ENCODE results near the gene TRAF3IP1. TPM values are rescaled to one million over a fixed set of nuclear protein-coding genes. Genes with fewer than 3 reads are reported as not detected.
"Not testable (repeated sequence)": the region's sequence is repeated elsewhere in the genome, so short reads cannot be mapped to it uniquely, and the experiment has no call there.

The TRAF3IP1 gene
- total RNA-seq, 4 donors from 2014 or later = 8.5 to 20.8 (median 10.9) TPM

GRCh38 chr2:238370094-238370822 lies 49.9 kb downstream of the TRAF3IP1 start:
- Histone ChIP-seq H3K9me3 (no peaks in the 10 kb centered on the region), H3K4me3 (no peak overlapping the region), H3K27ac (no peak overlapping the region), H3K27me3 (no peaks in the 10 kb centered on the region), H3K4me1 (peaks cover 0 to 3% of the 10 kb centered on the region in 2 donors), H3K36me3 (no peaks in the 10 kb centered on the region)
- in situ Hi-C loops (cut with MboI; ENCODE audit: low sequenced_read_pairs in 4 of 4) = loop anchor here (25.0 kb wide), 4 partner anchors 92 to 592 kb away; no protein-coding TSS in a partner anchor
- intact Hi-C loops (cut with DNase I; ENCODE audit: low total_unique reads) = loop anchor here (2.0 kb wide), 2 partner anchors 89 to 415 kb away; no protein-coding TSS in a partner anchor
- ATAC-seq = peak; percentile 6 to 16
- no peak for DNase-seq
- TF ChIP-seq POLR2A (IDR thresholded peaks at IDR 0.05) = no peak
- TF ChIP-seq CTCF (IDR thresholded peaks at IDR 0.05 in 4 of 5, conservative IDR thresholded peaks at IDR 0.05 in 1 of 5) = no peak

GRCh38 chr2:238370823-238371372 lies 50.6 kb downstream of the TRAF3IP1 start:
- intact Hi-C loops (cut with DNase I; ENCODE audit: low total_unique reads) = loop anchor here (2.0 kb wide), 2 partner anchors 88 to 414 kb away; no protein-coding TSS in a partner anchor
- Histone ChIP-seq H3K27me3 (no peaks in the 10 kb centered on the region), H3K4me3 (no peak overlapping the region), H3K4me1 (peaks cover 0 to 3% of the 10 kb centered on the region in 2 donors), H3K36me3 (no peaks in the 10 kb centered on the region), H3K9me3 (no peaks in the 10 kb centered on the region), H3K27ac (no peak overlapping the region)
- DNase-seq (no peak), ATAC-seq (peak; percentile 70 to 74)
- peak; percentile 60 to 74 (median 68) for TF ChIP-seq CTCF (IDR thresholded peaks at IDR 0.05 in 4 of 5, conservative IDR thresholded peaks at IDR 0.05 in 1 of 5)
- TF ChIP-seq POLR2A (IDR thresholded peaks at IDR 0.05) = no peak
- in situ Hi-C loops (cut with MboI; ENCODE audit: low sequenced_read_pairs in 4 of 4) = loop anchor here (25.0 kb wide), 4 partner anchors 91 to 591 kb away; no protein-coding TSS in a partner anchor

- H3K36me3 ChIP-seq; H3K4me3 ChIP-seq; H3K4me1 ChIP-seq; H3K27me3 ChIP-seq; H3K27ac ChIP-seq; intact Hi-C loops (cut with DNase I; ENCODE audit: low total_unique reads); DNase-seq; H3K9me3 ChIP-seq; ATAC-seq: not testable (repeated sequence)
- in situ Hi-C loops (cut with MboI; ENCODE audit: low sequenced_read_pairs in 4 of 4) = loop anchor here (25.0 kb wide), 4 partner anchors 90 to 590 kb away; no protein-coding TSS in a partner anchor
Observed at GRCh38 chr2:238372277-238372676, 52.0 kb downstream of the TRAF3IP1 start.

GRCh38 chr2:238376884-238377391 lies 56.6 kb downstream of the TRAF3IP1 start:
- in situ Hi-C loops (cut with MboI; ENCODE audit: low sequenced_read_pairs in 4 of 4) = no loop called here
- Histone ChIP-seq H3K27ac (peak overlapping the region in 1 of 4 donors; percentile 0), H3K36me3 (no peaks in the 10 kb centered on the region)

More at GRCh38 chr2:238376884-238377391, 56.6 kb downstream of the TRAF3IP1 start:
- no peaks in the 10 kb centered on the region for H3K9me3 ChIP-seq
- no peak for DNase-seq
- H3K27me3 ChIP-seq = no peaks in the 10 kb centered on the region
- ATAC-seq = peak; percentile 34 to 42
- TF ChIP-seq POLR2A (IDR thresholded peaks at IDR 0.05) (no peak), CTCF (IDR thresholded peaks at IDR 0.05 in 4 of 5, conservative IDR thresholded peaks at IDR 0.05 in 1 of 5) (no peak)
- H3K4me1 ChIP-seq = peaks cover 20 to 31% of the 10 kb centered on the region in 2 donors
- no peak overlapping the region for H3K4me3 ChIP-seq
- intact Hi-C loops (cut with DNase I; ENCODE audit: low total_unique reads) = no loop called here
